Liver (tissue), 9 donors: ENCODE results near the gene MAPK8. TPM values are rescaled to one million over a fixed set of nuclear protein-coding genes. Genes with fewer than 3 reads are reported as not detected.

ENCODE experiments used
- DNase-seq: peaks from one replicate; pipeline ENCODE4 v3.0.0-alpha.2; 2017; ENCODE audit warnings: low spot score
- H3K27ac ChIP-seq, 2 donors: one replicate each; pipeline ENCODE4 v1.7.0; 2013; ENCODE audit warnings: inconsistent platforms in 2 of 2, low read length in 2 of 2, control low read depth in 1 of 2, low read depth in 1 of 2, mild to moderate bottlenecking in 1 of 2
- H3K27me3 ChIP-seq, 4 donors: one replicate each; pipeline versions ENCODE4 v1.6.1 to v1.7.0; 2013; ENCODE audit warnings: low read length in 3 of 4, inconsistent platforms in 1 of 4, mild to moderate bottlenecking in 1 of 4, moderate library complexity in 1 of 4; ENCODE audit not compliant: control insufficient read depth in 4 of 4, insufficient read depth in 4 of 4
- H3K36me3 ChIP-seq, 4 donors: one replicate each; pipeline versions ENCODE4 v1.6.1 to v1.7.0; 2013; ENCODE audit warnings: low read length in 3 of 4, mild to moderate bottlenecking in 3 of 4, low read depth in 1 of 4, moderate library complexity in 1 of 4; ENCODE audit not compliant: control insufficient read depth in 4 of 4, insufficient read depth in 3 of 4
- H3K4me1 ChIP-seq, 4 donors: one replicate each; pipeline versions ENCODE4 v1.6.1 to v1.7.0; 2013; ENCODE audit warnings: low read length in 3 of 4, mild to moderate bottlenecking in 3 of 4, moderate library complexity in 1 of 4; ENCODE audit not compliant: control insufficient read depth in 4 of 4, insufficient read depth in 4 of 4
- H3K4me3 ChIP-seq, 3 donors: one replicate each; pipeline versions ENCODE4 v1.6.1 to v1.7.0; 2013; ENCODE audit warnings: low read length in 3 of 3, control low read depth in 1 of 3, low read depth in 1 of 3, mild to moderate bottlenecking in 1 of 3
- H3K9ac ChIP-seq, 2 donors: one replicate each; pipeline ENCODE4 v1.7.0; 2013; ENCODE audit warnings: low read length in 2 of 2, mild to moderate bottlenecking in 2 of 2, moderate library complexity in 2 of 2, control low read depth in 1 of 2, low read depth in 1 of 2
- H3K9me3 ChIP-seq, 4 donors: one replicate each; pipeline versions ENCODE4 v1.6.1 to v1.7.0; 2013; ENCODE audit warnings: low read length in 3 of 4; ENCODE audit not compliant: control insufficient read depth in 4 of 4
- ATF3 ChIP-seq: IDR thresholded peaks from 2 replicates; pipeline ENCODE4 v1.6.1; 2016; ENCODE audit warnings: antibody characterized with exemption
- EGR1 ChIP-seq, 2 donors: IDR thresholded peaks; 2 replicates each; pipeline ENCODE4 v1.6.1; 2016 to 2018; ENCODE audit warnings: antibody characterized with exemption in 2 of 2, low read depth in 2 of 2
- FOXA1 ChIP-seq: IDR thresholded peaks from 2 replicates; pipeline ENCODE4 v1.6.1; 2016; ENCODE audit warnings: antibody characterized with exemption
- FOXA2 ChIP-seq: IDR thresholded peaks from 2 replicates; pipeline ENCODE4 v1.6.1; 2016; ENCODE audit warnings: antibody characterized with exemption
- GABPA ChIP-seq, 2 donors: IDR thresholded peaks in 1 of 2; conservative IDR thresholded peaks in 1 of 2; 2 replicates each; pipeline ENCODE4 v1.6.1; 2016; ENCODE audit warnings: antibody characterized with exemption in 2 of 2, mild to moderate bottlenecking in 1 of 2, moderate library complexity in 1 of 2
- HNF4A ChIP-seq, 2 donors: conservative IDR thresholded peaks; 2 replicates each; pipeline ENCODE4 v1.6.1; 2016; ENCODE audit warnings: antibody characterized with exemption in 2 of 2, mild to moderate bottlenecking in 2 of 2
- HNF4G ChIP-seq: IDR thresholded peaks from 2 replicates; pipeline ENCODE4 v1.6.1; 2016; ENCODE audit warnings: antibody characterized with exemption
- JUND ChIP-seq, 2 donors: IDR thresholded peaks; 2 replicates each; pipeline ENCODE4 v1.6.1; 2016; ENCODE audit warnings: antibody characterized with exemption in 2 of 2
- MAX ChIP-seq: IDR thresholded peaks from 2 replicates; pipeline ENCODE4 v1.6.1; 2016; ENCODE audit warnings: antibody characterized with exemption
- NR2F2 ChIP-seq: IDR thresholded peaks from 2 replicates; pipeline ENCODE4 v1.6.1; 2016; ENCODE audit warnings: antibody characterized with exemption
- RAD21 ChIP-seq, 2 donors: IDR thresholded peaks; 2 replicates each; pipeline ENCODE4 v1.6.1; 2016; ENCODE audit warnings: antibody characterized with exemption in 2 of 2, mild to moderate bottlenecking in 2 of 2
- REST ChIP-seq: IDR thresholded peaks from 2 replicates; pipeline ENCODE4 v1.6.1; 2016; ENCODE audit warnings: antibody characterized with exemption, mild to moderate bottlenecking
- RXRA ChIP-seq, 2 donors: IDR thresholded peaks; 2 replicates each; pipeline ENCODE4 v1.6.1; 2017 to 2018; ENCODE audit warnings: antibody characterized with exemption in 2 of 2, mild to moderate bottlenecking in 1 of 2
- SP1 ChIP-seq: IDR thresholded peaks from 2 replicates; pipeline ENCODE4 v1.6.1; 2018; ENCODE audit warnings: antibody characterized with exemption, mild to moderate bottlenecking
- TAF1 ChIP-seq: conservative IDR thresholded peaks from 2 replicates; pipeline ENCODE4 v1.6.1; 2016; ENCODE audit warnings: antibody characterized with exemption, mild to moderate bottlenecking
- YY1 ChIP-seq: IDR thresholded peaks from 2 replicates; pipeline ENCODE4 v1.6.1; 2016; ENCODE audit warnings: antibody characterized with exemption, mild to moderate bottlenecking
- polyA plus RNA-seq, 2 donors: library from polyadenylated mRNA; stranded (reverse) in 1 of 2; unstranded in 1 of 2; fragments of 200-250 nt in 1 of 2; fragments of >200 nt in 1 of 2; fragmentation: Nextera tagmentation in 1 of 2; extraction: Ambion mirVana in 1 of 2; gene quantifications; one replicate each; pipeline versions ENCODE4 v1.2.1 to v1.2.3, GENCODE V29; 2013 to 2015
- total RNA-seq, 2 donors: library from RNA; depleted of rRNA; stranded (reverse); fragments of >200 nt; gene quantifications; one replicate each; pipeline ENCODE4 v1.2.3, GENCODE V29; 2014
- TF ChIP-seq, protein P1 (sequence below): fragments of 150-350 bp; IDR thresholded peaks from 2 replicates; pipeline ENCODE4 v1.5.1; 2017; ENCODE audit warnings: improper control_type of control experiment, low read depth, low read length; ENCODE audit not compliant: missing input control
- TF ChIP-seq, protein P2 (sequence below): IDR thresholded peaks from 2 replicates; pipeline ENCODE4 v1.6.1; 2016; ENCODE audit warnings: antibody characterized with exemption
- donor health status: healthy.
- donor health status: healthy.
- donor health status: healthy.
- donor health status: healthy.
- donor health status: healthy.

The MAPK8 gene
- total and polyA plus RNA-seq, 4 donors = 14.9 to 51.6 (median 24.8) TPM

DNA sequence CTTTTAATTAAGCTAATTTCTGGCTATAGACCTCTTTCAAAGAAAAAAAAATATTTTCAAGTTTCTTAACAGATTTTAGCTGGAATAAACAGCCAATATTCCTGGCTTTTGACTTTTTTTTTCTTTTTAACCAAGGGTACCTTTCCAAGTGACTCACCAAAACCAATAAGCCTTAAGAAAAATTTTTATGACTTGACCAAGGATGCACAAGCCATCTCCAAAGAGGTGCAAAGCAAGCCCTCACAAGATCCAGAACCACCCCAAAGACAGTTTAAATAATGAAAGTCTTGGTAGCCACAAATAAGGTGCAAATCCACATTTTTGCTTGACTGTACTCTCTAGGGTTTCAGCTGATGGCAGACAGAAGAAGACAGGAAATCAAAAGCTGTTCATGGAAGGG, 76.5 kb downstream of the MAPK8 start:
- H3K27me3 ChIP-seq = no peaks in the 10 kb centered on the region
- no peaks in the 10 kb centered on the region for H3K36me3 ChIP-seq
- H3K27ac ChIP-seq = no peak overlapping the region
- H3K4me3 ChIP-seq = no peak overlapping the region
- no peaks in the 10 kb centered on the region for H3K9me3 ChIP-seq
- no peak for DNase-seq
- H3K9ac ChIP-seq = no peak overlapping the region
- no peak for TF ChIP-seq EGR1 (IDR thresholded peaks at IDR 0.05; ENCODE audit: low read depth in 2 of 2)
- TF ChIP-seq JUND (IDR thresholded peaks at IDR 0.05) = no peak
- TF ChIP-seq HNF4A (conservative IDR thresholded peaks at IDR 0.05) = no peak
- TF ChIP-seq NR2F2 = no peak
- no peak for TF ChIP-seq FOXA2
- TF ChIP-seq MAX = no peak
- TF ChIP-seq SP1 = no peak
- TF ChIP-seq, protein P1, sequence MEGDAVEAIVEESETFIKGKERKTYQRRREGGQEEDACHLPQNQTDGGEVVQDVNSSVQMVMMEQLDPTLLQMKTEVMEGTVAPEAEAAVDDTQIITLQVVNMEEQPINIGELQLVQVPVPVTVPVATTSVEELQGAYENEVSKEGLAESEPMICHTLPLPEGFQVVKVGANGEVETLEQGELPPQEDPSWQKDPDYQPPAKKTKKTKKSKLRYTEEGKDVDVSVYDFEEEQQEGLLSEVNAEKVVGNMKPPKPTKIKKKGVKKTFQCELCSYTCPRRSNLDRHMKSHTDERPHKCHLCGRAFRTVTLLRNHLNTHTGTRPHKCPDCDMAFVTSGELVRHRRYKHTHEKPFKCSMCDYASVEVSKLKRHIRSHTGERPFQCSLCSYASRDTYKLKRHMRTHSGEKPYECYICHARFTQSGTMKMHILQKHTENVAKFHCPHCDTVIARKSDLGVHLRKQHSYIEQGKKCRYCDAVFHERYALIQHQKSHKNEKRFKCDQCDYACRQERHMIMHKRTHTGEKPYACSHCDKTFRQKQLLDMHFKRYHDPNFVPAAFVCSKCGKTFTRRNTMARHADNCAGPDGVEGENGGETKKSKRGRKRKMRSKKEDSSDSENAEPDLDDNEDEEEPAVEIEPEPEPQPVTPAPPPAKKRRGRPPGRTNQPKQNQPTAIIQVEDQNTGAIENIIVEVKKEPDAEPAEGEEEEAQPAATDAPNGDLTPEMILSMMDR = no peak
- TF ChIP-seq GABPA (IDR thresholded peaks at IDR 0.05 in 1 of 2, conservative IDR thresholded peaks at IDR 0.05 in 1 of 2) = no peak
- no peak for TF ChIP-seq RXRA (IDR thresholded peaks at IDR 0.05)
- TF ChIP-seq RAD21 (IDR thresholded peaks at IDR 0.05) = no peak
- no peak for TF ChIP-seq ATF3
- TF ChIP-seq, protein P2, sequence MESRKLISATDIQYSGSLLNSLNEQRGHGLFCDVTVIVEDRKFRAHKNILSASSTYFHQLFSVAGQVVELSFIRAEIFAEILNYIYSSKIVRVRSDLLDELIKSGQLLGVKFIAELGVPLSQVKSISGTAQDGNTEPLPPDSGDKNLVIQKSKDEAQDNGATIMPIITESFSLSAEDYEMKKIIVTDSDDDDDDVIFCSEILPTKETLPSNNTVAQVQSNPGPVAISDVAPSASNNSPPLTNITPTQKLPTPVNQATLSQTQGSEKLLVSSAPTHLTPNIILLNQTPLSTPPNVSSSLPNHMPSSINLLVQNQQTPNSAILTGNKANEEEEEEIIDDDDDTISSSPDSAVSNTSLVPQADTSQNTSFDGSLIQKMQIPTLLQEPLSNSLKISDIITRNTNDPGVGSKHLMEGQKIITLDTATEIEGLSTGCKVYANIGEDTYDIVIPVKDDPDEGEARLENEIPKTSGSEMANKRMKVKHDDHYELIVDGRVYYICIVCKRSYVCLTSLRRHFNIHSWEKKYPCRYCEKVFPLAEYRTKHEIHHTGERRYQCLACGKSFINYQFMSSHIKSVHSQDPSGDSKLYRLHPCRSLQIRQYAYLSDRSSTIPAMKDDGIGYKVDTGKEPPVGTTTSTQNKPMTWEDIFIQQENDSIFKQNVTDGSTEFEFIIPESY = no peak
- no peak for TF ChIP-seq TAF1
- no peak for TF ChIP-seq YY1
- TF ChIP-seq FOXA1 = no peak
- no peak for TF ChIP-seq HNF4G
- no peak for TF ChIP-seq REST
- H3K4me1 ChIP-seq = no peaks in the 10 kb centered on the region

DNA sequence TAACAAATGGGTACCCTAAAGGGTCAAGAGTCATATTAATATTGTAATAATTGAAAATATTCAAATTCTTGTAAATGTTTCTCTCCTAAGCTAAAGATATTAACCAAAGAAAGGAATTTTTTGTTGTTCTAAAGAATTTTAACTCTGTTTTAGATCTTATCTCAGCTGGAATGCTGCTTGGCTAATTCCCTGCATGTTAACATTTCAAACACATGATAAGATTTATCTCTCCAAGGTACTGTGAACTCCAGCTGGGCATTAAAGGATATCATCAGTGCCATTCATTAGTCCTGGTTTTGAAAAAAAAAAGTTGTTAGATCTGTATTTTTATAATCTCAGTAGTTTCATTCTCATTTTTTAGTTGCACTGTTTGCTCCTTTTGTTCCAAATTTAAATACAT, 76.9 kb downstream of the MAPK8 start:
- no peaks in the 10 kb centered on the region for H3K27me3 ChIP-seq
- no peak overlapping the region for H3K4me3 ChIP-seq
- no peak overlapping the region for H3K9ac ChIP-seq
- no peak overlapping the region for H3K27ac ChIP-seq
- DNase-seq = no peak
- H3K9me3 ChIP-seq = no peaks in the 10 kb centered on the region
- no peak for TF ChIP-seq HNF4G
- TF ChIP-seq, protein P1 = no peak
- no peak for TF ChIP-seq FOXA2
- TF ChIP-seq, protein P2 = no peak
- no peak for TF ChIP-seq NR2F2
- TF ChIP-seq FOXA1 = no peak
- TF ChIP-seq SP1 = no peak
- no peaks in the 10 kb centered on the region for H3K4me1 ChIP-seq
- H3K36me3 ChIP-seq = no peaks in the 10 kb centered on the region
